GM19025 (cell line): ENCODE measurements around the gene TMSB15B.
"Not testable (repeated sequence)": the region's sequence is repeated elsewhere in the genome, so short reads cannot be mapped to it uniquely, and the experiment has no call there.

ENCODE experiments used
- ATAC-seq: cut with Tn5 transposase; IDR thresholded peaks from one replicate; pipeline ENCODE4 v1.9.1; 2021; ENCODE audit warnings: mild to moderate bottlenecking, low read depth, moderate library complexity; ENCODE audit not compliant: unreplicated experiment

The TMSB15B gene

GRCh38 chrX:103962411-103963278 is at the start of gene TMSB15B:
Gene TMSB15B (plus strand): TSS chrX:103962627.
- peak; percentile 94 for ATAC-seq

GRCh38 chrX:103913356-103914020 is 48.9 kb upstream of the TMSB15B start:
- no peak for ATAC-seq

GRCh38 chrX:103918050-103918449 is 44.4 kb upstream of the TMSB15B start:
- ATAC-seq, result peak; percentile 26

- ATAC-seq, result peak; percentile 67
Observed at GRCh38 chrX:103918571-103919269, 43.7 kb upstream of the TMSB15B start.

- ATAC-seq, result peak; percentile 22
Observed at GRCh38 chrX:103919270-103919637, 43.2 kb upstream of the TMSB15B start.

GRCh38 chrX:103920515-103920914 is 41.9 kb upstream of the TMSB15B start:
- peak; percentile 34 for ATAC-seq

GRCh38 chrX:103927030-103927429 is 35.4 kb upstream of the TMSB15B start:
- peak; percentile 62 for ATAC-seq

- ATAC-seq, result no peak
Observed at GRCh38 chrX:103927633-103928032, 34.8 kb upstream of the TMSB15B start.

GRCh38 chrX:103932133-103932532 is 30.3 kb upstream of the TMSB15B start:
- ATAC-seq, result peak; percentile 53

GRCh38 chrX:103940257-103940656 is 22.2 kb upstream of the TMSB15B start:
- ATAC-seq, result not testable (repeated sequence)

GRCh38 chrX:103941201-103941975 is 21.0 kb upstream of the TMSB15B start:
- ATAC-seq, result no peak

- ATAC-seq, result no peak
Observed at GRCh38 chrX:103949506-103949905, 12.9 kb upstream of the TMSB15B start.

- no peak for ATAC-seq
Observed at GRCh38 chrX:103953353-103953752, 9.1 kb upstream of the TMSB15B start.

- no peak for ATAC-seq
Observed at GRCh38 chrX:103954259-103954658, 8.2 kb upstream of the TMSB15B start.

GRCh38 chrX:103960599-103960998 is 1.8 kb upstream of the TMSB15B start:
- ATAC-seq, result not testable (repeated sequence)

GRCh38 chrX:103983508-103983907 is 21.1 kb downstream of the TMSB15B start:
- not testable (repeated sequence) for ATAC-seq

- peak; percentile 76 for ATAC-seq
Observed at GRCh38 chrX:103999234-103999633, 36.8 kb downstream of the TMSB15B start.

- ATAC-seq, result no peak
Observed at GRCh38 chrX:104008831-104009230, 46.4 kb downstream of the TMSB15B start.

GRCh38 chrX:104013158-104013557 is 50.7 kb downstream of the TMSB15B start:
- ATAC-seq, result no peak

- ATAC-seq, result no peak
Observed at GRCh38 chrX:104013606-104014005, 51.2 kb downstream of the TMSB15B start, which contains the start of gene H2BW1. Gene H2BW1 (minus strand): TSS chrX:104013708. CDS start chrX:104013576, 132 bp downstream.
